NOMO-1 treated with dmso at 0.1 percent for 144 hours (cell line): ENCODE data around the gene VDR.
A peak's percentile ranks its signal among the peaks of the same experiment; 100 is the strongest.

Experiments used
- DNase-seq: peaks from one replicate; lab custom pipeline; 2025; ENCODE audit not compliant: unreplicated experiment; lab: John Stamatoyannopoulos, UW

Gene VDR

DNA sequence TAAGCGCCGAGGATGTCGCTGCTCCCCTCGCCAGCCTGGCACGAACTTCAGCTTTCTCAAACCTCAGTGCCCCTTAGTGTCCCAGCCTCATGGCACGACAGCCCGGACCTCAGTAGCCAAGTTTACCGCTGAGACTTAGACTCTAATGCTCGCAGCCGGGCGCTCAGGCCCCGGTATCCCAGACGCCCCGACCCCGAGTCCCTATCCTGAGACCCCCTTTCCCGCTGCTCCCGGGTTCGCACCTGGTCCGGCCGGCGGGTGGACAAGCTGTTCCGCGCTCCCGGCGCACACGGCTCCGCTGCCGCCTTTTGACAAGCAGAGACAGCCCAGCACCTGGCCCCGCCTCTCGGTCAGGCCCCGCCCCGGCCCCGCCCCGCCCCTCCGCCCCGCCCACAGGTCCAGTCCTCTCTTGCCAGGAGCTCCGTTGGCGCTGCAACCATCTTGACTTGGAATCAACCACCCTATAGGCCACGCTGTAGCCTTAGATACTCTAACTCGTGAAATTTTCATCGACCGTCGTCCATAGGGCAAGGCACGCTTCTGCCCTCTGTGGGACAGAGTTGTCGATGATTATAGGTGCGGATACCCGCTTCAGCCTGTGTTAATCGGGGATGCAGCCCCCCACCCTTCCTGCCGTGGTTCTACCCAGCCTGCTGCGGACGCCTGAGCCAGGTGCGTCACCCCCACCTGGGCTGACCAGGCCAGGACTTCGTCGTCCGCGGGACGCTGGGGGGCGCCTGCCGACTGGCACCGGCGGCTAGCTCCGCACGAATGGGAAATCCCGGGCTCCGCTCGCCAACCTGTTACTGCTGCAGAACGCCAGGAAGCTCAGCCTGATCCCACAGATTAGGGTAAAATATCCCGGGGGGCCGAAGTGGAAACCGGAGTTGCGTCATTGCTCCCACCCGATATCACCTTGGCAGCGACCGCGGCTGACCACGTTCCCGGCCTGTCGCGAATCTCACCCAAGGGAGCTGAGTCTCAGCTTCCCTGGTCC is at the start of gene VDR:
TSS of gene VDR (minus strand) at position 282 of the 997 bp plus-strand sequence. CDS start 25,881 bp downstream, outside the sequence.
- DNase-seq: peak; percentile 82

DNA sequence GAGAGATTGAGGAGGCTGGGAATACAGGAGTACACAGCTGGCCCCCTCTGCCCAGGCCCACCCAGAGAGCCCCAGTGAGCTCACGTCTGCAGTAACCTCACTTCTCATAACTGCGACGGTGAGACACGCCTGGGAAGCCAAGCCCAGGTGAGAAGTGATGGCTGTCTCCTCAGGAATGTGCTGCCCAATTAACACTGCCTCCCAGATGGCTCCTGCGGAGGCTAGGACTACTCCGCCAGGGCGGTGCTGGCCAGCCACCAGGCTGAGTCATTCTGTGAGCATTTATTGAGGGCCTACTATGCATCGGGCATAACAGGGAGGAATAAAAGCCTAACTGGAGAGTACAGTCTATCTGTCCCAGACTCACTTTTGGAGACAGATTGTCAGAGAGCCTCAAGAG is 49.3 kb upstream of the VDR start:
- no peak for DNase-seq

DNA sequence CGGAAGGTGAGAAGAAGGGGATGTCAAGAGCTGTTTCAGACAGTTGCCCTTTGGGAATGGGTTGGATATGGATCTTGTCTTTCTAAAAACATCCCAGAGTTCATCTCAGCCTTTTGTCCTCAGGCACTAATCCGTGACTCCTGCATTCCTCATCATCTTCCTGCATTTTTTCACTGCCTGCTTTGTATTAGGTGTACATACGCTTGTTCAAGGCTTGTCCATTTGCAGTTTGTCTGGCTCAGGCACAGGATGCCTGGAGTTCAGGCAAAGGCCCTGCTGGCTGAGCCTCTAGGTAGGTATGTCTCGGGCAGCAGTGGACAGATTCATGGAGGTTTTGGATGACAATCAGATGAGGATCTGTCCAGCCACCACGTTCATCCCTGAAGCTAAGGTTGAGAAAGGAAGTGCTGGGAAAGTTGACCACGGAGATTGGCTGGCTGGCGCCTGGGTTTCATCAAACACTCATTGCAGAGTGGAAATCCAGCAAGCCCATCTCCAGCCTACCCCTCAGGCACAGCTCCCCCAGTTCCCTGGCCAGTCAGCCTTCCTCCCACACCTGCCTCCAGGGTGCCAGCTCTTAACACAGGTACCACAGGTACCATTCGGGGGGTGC is 46.2 kb upstream of the VDR start:
- DNase-seq: no peak

DNA sequence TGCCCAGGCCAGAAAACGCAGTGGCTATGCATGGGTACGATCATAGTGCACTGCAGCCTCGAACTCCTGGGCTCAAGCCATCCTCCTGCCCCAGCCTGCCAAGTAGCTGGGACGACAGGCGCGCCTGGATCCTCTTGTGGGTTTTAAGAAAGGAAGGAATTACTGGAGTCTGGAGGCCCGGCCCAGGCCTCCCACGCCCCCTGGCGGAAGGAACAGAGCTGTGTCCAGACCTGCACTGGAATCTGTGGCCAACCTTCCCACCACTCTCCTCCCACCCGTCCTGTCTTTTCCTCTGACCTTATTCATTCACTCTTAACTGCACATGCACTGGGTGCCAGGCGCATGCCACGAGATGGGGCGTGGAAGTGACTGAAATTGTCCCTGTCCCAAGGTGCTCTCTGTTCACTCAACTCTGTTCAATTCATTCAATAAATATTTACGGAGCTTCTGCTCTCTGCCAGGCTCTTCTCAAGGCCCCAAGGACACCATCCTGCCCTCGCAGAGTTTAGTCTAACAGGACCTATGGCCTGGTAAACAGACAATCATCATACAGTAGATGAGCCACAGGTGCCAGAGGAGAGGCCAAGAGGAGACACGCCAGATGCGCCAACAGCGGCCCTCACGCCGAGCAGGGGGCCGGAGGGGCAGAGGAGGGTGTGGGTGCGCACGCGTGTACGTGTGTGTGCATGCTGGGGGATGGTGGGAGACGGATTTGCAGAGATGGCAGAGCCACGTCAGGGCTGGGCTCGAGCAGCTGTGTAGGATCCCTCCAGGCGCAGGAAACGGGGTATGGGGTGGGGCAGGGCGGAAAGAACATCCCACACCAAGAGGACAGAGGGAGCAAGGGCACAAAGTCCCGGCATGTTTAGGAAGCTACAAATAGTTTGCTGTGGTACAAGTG is 44.9 kb upstream of the VDR start:
- DNase-seq: peak; percentile 76

DNA sequence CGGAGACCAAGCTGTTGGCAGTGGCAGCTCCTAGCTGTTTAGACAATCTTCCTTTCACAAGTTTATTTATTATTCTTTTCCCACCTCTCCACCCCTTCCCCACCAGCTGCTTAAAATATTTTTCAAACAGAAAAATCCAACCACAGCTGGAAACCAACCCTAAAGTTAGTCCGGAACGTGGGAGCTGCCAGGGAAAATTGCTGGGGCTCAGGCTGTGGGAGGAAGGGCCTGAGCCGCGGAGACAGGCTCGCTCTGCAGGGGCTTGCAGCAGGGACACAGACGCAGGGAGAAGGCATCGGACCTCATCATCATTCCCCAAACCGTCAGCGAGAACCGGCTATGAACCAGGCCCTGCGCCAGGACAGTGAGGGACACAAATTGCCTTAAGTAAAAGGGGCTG is 42.5 kb upstream of the VDR start:
- no peak for DNase-seq

DNA sequence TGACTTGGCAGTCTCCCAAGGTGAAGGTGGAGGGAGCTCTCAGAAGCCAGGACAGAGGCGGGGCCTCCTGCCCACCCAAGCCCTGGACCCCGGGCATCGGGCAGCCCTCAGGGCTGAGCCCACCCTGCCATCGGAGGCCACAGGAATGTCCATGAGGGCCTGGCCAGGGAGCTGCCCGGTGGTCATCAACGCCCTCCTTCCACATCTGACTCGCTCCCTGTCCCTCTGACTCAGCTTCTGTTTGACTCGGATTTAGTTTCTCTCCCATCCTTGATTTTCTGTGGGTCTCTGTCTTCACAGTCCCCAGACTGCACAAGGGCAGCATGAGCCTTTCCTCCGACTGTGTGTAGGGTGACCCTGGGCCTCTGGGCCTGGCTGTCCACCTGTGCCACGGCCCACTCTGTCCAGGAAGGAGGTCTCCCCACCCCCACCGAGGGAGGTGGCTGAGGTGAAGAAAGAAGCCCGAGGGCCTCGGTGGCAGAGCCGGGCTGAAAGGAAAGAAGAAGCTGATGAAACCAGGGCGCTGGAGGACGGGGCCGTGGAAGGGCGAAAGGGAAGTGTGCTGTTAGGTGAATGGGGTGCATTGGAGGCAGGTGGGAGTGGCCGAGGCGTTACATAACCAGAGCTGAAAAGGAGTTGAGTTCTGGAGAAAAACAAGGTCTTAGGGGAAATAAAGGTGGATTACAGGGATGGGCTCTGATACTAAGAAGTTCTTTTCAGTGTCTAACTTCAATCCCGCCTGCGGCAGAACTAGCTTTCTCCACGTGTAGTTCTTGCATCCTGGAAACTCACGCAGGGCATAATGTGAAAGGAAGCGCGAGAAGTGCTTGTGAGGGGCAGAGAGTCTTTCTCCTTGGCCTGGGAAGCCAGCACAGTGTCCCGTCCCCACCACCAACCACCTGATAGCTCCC is 41.9 kb upstream of the VDR start:
- peak; percentile 92 for DNase-seq

DNA sequence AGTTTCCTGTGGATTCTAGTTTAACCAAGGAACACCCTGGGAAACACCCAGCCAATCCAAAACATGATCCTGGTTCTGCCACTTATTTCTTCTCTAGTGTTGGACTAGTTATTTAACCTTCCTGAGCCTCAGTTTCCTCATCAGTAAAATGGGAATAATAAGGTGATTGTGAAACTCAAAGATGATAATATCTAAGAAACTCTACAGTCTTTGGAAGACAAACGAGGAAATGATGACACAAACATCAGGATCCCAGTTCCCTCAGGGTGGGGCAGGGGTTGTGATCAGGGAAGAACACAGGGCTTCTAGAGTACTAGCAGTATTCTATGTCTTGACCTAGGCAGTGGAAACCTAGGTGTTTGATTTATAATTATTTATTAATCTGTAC is 40.5 kb upstream of the VDR start:
- DNase-seq: no peak

DNA sequence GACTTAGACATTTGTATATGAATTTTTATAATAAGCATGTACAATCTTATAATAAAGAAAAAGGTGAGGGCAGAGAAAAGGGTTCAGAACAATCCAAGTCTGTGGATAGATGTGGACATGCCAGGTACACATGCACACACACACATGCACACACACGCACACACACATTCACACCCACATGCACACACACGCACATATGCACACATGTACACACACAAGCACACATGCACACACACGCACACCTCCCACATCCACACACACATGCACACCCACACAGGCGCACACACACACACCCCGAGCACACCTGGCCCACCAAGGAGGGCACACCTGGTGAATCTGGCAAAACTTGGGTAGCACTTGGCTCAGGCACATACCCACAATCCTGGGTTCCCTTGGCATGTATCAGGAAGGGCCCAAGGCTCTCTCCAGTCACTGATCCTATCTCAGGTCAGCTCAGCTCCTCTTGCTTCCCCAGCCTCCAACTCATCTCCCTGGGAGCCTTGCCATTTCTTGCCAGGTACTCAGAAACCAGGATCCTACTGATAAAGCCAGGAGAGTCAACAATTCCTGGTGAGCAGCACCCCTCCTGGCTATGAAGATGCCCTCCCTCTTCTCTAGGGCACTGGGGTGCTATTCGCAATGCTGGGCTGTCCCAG is 40.0 kb upstream of the VDR start:
- no peak for DNase-seq

DNA sequence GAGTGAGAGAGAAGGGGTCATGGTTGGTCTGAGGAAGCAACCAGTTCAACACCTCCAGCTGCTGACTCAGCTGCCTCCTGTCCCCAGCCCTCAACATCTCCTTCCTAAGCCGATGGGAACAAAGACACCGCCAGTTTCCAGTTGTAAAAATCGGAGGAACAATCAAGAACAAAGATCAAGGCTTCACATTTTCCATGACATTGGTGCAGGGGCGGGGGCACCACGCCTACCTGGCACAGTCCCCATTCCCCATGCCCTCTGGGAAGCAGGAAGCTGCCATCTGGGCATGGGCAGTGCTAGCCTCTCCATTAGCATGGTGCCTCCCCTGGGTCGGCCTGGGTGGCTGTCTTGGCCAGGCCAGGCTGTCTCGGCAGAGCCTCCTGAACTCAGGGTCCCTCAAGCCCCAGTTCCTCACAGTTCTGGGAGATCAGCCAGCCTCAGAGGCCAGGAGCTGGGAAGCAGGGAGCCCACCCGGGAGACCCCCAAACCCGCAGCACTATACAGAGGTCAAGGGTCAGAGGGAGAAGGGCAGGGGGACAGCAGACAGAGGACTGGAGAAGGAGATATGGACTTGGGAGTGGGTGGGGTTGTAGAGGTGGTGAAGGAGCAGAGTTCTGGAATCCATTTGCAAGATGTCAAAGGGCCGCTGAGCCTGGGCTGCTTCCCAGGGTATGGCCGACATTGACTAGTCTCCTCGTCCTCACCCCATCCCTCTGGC is 39.0 kb upstream of the VDR start:
- no peak for DNase-seq

DNA sequence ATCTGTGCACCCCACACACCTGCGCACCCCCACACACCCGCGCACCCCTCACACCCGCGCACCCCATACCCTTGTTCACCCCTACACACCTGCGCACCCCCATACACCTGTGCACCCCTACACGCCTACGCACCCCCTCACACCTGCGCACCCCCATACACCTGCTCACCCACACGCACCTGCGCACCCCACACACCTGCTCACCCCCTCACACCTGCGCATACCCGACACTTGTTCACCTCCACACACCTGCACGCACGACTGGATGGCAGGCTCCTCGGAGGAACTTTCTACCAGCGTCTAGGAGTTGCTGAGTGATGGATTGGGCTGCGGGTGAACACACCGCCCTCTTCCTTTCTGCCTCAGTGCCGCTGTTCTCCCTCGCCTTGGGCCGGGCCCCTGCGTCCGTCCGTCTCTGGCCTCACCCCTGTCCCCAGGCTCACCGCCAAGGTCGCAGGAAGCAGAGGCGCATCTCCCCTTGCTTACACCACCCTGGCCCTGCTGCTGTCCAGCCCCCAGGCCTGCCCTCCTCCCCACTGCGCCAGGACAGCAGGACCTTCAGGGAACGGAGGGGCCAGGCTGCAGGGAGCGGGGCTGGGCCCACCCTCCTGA is 37.9 kb upstream of the VDR start:
- DNase-seq: no peak

DNA sequence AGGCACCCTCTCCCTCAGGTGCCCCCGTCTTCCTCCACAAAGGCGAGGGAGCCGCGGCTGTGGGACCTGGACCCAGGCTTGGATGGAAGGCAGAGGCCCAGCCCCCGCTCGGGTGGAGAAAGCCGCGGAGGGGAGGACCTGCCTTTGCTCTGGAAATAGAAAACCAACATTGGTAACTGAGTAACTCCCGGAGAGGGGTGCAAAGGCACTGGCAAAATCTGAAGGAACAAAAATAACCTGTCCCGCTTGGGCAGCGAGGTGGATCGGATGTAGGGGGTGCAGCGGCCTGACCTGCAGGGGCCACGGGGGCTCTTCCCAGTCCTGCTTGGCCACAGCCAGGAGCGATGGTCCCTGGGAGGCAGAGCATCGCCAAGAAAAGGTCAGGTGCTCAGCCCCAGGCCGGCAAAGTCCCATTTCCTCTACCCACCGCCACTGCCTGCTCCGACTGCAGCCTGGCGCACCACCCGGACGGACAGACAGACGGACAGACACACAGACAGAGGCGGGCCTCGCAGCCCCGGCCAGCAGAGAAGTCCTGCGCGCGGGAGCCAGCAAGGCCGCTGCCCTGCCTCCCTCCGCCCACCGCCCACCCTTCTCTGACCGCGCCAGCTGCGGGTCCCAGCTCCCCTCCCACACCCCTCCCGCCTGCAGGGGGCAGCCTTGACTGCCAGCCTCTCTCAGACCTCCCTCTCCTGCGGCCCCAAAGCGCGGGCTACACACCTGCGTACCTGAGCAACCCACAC is 37.2 kb upstream of the VDR start:
- DNase-seq: no peak

DNA sequence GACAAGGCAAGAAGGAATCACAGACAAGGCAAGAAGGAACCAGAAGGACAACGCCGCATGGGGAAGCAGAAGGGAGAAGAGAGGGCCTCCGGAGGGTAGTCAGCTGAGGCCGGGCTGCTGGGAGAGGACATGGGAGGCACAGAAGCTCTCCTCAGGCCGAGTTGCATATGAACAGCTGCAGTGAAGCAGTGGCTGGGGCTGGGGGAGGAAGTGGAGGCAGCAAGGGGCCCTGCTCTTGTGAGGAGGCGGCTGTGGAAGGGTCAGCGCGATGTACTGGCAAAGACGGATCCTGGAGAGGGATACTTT is 36.6 kb upstream of the VDR start:
- DNase-seq: no peak

DNA sequence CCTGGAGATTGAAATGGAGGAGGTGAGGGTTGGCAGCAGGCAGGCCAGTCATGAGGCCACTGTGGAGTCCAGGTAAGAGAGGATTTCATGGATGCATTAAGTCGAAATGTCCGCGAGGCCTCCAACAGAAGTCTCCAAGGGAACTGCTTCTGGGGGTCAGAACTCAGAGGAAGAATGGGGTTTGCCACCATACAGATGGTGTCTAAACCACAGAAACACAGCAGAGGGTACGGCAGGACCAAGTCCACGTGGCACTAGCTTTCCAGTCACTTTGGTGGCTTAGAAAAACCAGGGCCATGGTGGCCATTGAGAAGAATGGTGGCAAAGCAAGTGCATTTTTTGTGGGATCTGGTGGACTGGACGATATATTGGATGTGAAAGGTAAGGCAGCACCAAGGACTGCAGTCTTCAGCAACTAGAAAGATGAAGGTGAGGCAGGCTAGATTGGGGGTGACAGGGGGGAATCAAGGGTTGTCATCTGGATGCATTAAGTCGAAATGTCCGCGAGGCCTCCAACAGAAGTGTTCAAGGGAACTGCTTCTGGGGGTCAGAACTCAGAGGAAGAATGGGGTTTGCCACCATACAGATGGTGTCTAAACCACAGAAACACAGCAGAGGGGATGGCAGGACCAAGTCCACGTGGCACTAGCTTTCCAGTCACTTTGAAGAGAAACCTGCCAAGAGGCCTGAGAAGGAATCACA is 36.1 kb upstream of the VDR start:
- DNase-seq: no peak

DNA sequence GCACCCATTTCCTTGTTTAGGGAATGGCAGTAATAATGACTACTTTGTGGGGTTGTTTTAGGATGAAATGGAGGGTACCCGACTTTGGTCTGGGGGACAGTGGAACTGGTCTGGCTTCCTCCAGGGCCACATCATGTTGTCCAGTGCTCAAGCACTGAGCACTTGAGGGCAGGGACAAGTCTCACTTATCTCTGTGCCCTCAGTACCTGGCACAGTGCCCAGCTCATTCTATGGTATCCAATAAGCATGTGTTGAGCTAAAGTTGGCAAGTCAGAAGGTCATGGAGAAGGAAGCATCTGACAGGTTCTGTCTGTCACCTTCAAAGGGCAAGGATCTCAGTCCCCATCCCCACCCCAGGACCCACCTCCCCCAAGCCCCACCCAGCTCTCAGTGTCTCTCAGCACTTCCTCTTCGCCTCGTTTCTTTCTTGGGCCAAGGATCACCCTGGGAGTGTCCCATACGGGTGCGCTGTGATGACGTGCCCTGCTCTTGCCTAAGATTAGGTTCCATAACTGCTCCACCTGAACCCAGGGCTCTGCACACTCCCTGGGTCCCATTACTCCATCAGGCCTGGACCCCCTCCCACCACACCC is 34.3 kb upstream of the VDR start:
- DNase-seq: no peak

DNA sequence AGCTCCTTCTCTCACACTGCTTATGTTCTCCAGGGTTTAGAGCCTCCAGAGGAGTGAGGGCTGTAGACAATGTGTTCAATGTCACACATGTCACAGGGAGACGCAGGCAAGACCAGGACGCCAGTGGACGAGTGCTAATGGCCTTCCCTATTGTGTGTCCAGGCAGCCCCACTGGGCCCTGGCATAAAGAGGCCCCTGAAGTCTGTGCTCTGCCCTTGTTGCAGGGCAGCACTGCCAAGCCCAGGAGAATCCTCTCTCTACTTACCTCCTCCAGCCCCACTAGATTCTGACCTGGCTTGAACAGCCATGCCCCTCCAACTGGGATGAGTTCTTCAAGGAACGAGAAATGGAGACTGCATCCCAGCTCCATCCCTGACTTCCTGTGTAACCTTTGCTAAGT is 33.8 kb upstream of the VDR start:
- DNase-seq: no peak

DNA sequence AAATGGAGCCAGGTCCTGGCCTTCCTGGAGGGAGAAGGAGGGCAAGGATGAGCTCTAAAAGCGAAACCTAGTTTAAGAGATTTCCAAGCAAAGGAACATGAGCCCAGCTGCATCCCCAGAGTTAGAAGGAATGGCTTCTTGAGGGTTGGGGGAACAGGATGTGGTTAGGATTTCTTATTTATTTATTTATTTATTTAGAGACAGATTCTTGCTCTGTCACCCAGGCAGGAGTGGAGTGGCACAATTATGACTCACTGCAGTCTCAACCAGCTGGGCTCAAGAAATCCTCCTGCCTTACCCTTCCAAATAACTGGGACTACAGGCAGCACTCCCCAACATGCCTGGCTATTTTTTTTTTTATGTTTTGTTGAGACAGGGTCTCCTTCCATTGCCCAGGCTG is 33.3 kb upstream of the VDR start:
- DNase-seq: no peak

DNA sequence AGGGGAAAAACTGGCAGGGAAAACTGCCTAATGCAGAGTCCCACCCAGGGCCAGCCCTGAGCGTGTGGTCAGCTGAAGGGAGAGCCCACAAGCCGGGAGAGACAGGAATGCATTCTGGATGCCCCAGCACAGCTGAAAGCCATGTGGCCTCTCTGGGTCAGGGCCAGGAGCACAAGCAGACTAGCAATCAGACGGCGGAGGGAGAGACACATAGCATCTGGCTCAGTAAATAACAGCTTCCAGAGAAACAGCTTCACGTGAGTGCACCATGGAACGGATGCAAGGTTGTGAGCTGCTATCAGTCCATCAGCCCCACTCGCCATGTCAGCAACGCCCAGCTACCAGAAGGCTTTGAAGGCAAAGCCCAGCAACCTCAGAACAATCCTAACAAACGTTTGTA is 30.4 kb upstream of the VDR start:
- no peak for DNase-seq
